Thymus (tissue), 11 donors: ENCODE measurements around the gene LENG9. TPM values are rescaled to one million over a fixed set of nuclear protein-coding genes. Genes with fewer than 3 reads are reported as not detected.

Experiments used
- DNase-seq, 9 donors: peaks; one replicate each; pipeline ENCODE4 v3.0.0-alpha.2; 2013; ENCODE audit warnings: low spot score in 9 of 9, low read depth in 6 of 9, missing footprints in 1 of 9
- H3K27ac ChIP-seq, 2 donors: one replicate each; pipeline ENCODE4 v1.5.1; 2013; ENCODE audit warnings: control low read depth in 1 of 2, low read depth in 1 of 2, low read length in 1 of 2, mild to moderate bottlenecking in 1 of 2, moderate library complexity in 1 of 2
- H3K27me3 ChIP-seq, 2 donors: one replicate each; pipeline ENCODE4 v1.5.1; 2013; ENCODE audit warnings: low read length in 1 of 2; ENCODE audit not compliant: control insufficient read depth in 2 of 2, insufficient read depth in 1 of 2
- H3K36me3 ChIP-seq, 2 donors: one replicate each; pipeline ENCODE4 v1.5.1; 2013; ENCODE audit warnings: low read length in 1 of 2, mild to moderate bottlenecking in 1 of 2, moderate library complexity in 1 of 2; ENCODE audit not compliant: control insufficient read depth in 2 of 2, insufficient read depth in 2 of 2
- H3K4me1 ChIP-seq, 2 donors: one replicate each; pipeline ENCODE4 v1.5.1; 2013; ENCODE audit warnings: low read length in 2 of 2; ENCODE audit not compliant: control insufficient read depth in 2 of 2, insufficient read depth in 2 of 2
- H3K4me3 ChIP-seq, 2 donors: one replicate each; pipeline ENCODE4 v1.5.1; 2013; ENCODE audit warnings: low read length in 2 of 2, control low read depth in 1 of 2, mild to moderate bottlenecking in 1 of 2
- H3K9me3 ChIP-seq, 2 donors: one replicate each; pipeline ENCODE4 v1.5.1; 2013; ENCODE audit warnings: low read length in 1 of 2, mild to moderate bottlenecking in 1 of 2; ENCODE audit not compliant: control insufficient read depth in 2 of 2, insufficient read depth in 1 of 2
- WGBS: extraction: QIAGEN DNeasy Blood & Tissue Kit; methylation state at CpG from one replicate; pipeline ENCODE4 v1.1.7; 2013; 5-methylcytosine and 5-hydroxymethylcytosine counted together
- polyA plus RNA-seq: library from polyadenylated mRNA; stranded (reverse); fragments of 200-250 nt; gene quantifications from one replicate; pipeline ENCODE4 v1.2.3, GENCODE V29; 2013
- total RNA-seq: library from RNA; stranded (reverse); fragments of 120-200 nt; gene quantifications from one replicate; pipeline ENCODE4 v1.2.4, GENCODE V29; 2013
- donor health status: healthy.

The LENG9 gene
- total and polyA plus RNA-seq, 2 donors: 2.1 to 2.2 TPM

DNA sequence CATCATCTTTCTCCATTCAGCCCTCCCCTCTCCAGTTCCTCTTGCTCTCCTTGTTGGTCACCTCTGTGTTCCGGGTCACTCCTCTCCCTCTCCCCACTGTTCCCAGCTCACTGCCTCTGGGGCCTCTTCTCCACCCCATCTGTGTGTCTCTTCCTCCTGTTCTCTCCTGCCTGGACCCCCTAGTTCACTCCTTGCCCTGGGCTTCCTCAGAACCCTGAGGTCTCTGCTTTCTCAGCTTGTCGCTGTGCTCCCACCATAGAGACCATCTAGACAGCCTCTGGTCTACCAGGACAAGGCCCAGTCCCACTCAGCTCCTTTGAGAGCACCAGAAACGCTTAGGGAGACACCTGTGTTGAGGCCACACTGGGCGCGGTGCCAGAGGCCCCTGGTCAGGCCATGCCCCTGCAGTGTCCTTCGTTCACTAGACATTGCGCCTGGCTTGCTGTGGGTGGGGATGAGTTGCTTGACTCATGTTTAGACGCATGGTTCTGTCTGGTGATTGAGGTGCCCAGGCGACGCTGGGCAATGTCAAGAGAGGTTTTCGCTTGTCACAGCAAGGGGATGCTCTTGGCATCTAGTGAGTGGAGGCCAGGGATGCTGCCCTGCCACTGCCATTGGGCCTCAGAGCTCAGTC is 4.8 kb downstream of the LENG9 start:
- DNase-seq: no peak
- WGBS: 94% methylated on average over 11 of the region's 11 CpGs
- H3K27ac ChIP-seq: no peak overlapping the region
- H3K27me3 ChIP-seq: peaks cover 0 to 8% of the 10 kb centered on the region in 2 donors
- H3K4me1 ChIP-seq: peaks cover 0 to 12% of the 10 kb centered on the region in 2 donors
- H3K36me3 ChIP-seq: peaks cover 78 to 85% of the 10 kb centered on the region in 2 donors
- H3K9me3 ChIP-seq: no peaks in the 10 kb centered on the region
- no peak overlapping the region for H3K4me3 ChIP-seq

DNA sequence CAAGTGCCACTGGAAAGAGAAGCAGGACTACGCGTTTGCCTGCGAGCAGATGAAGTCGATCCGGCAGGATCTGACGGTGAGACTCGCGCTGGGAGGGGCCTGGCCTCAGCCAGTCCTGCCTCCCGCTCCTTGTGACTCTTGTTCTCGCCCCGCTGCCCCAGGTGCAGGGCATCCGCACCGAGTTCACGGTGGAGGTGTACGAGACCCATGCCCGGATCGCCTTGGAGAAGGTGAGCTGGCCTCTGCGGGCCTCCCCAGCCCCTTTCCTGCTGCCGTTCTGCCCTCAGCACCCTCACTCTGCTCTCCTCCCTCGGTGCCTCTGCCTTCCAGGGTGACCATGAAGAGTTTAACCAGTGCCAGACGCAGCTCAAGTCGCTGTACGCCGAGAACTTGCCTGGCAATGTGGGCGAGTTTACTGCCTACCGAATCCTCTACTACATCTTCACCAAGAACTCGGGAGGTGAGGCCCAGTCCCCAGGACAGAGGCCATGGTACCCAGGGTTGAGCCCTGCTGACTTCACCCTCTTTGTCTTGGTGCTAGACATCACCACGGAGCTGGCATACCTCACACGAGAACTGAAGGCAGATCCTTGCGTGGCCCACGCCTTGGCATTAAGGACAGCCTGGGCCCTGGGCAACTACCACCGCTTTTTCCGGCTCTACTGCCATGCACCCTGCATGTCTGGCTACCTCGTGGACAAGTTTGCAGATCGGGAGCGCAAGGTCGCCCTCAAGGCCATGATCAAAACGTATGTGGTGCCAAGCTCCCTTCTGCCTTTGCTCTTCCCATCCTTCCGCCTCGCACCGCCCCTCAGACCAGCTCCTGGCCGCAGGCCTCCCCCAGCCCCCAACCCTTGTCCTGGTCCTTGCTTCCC is 5.6 kb downstream of the LENG9 start:
- Histone ChIP-seq H3K27ac (no peak overlapping the region), H3K9me3 (no peaks in the 10 kb centered on the region), H3K4me1 (peaks cover 0 to 8% of the 10 kb centered on the region in 2 donors), H3K27me3 (peaks cover 0 to 3% of the 10 kb centered on the region in 2 donors), H3K36me3 (peaks cover 86 to 93% of the 10 kb centered on the region in 2 donors), H3K4me3 (no peak overlapping the region)
- WGBS: 98% methylated on average over 42 of the region's 42 CpGs
- DNase-seq: no peak

DNA sequence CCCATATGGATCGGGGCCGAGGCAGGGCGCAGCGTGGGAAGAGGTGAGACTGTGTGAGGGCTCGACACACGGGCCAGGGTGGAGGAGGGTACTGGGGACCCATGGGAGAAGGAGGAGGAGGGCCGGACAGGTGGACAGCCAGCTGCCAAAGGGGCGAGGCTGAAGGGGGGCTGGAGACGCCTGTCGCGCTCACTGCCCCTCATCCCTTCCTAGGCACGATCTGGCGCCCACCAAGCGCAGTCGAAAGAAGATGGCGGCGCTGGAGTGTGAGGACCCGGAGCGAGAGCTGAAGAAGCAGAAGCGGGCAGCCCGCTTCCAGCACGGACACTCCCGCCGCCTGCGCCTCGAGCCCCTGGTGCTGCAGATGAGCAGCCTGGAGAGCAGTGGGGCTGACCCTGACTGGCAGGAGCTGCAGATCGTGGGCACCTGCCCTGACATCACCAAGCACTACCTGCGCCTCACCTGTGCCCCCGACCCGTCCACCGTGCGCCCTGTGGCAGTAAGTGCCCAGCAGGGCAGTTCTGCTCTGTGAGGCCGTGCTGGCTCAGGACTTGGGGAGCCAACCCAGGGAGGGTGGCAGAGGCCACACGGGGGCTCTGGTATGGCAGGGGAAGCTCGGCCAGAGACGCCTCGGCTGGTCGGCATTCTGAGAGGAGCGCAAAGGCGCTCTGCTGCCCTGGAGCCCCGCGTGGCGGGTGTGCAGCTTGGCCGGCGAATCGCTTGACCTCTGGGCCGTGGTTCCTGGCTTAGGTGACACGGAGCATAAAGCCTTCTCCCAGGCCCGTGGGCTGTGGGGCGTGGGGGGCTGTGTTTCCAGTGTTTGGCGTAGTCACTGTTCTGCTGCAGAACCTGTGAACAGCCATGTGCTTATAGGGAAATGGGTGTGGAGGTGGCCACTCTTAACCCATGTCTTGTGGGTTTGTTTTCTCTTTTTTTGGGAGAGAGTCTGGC is 6.9 kb downstream of the LENG9 start:
- Histone ChIP-seq H3K27me3 (no peaks in the 10 kb centered on the region), H3K9me3 (no peaks in the 10 kb centered on the region), H3K27ac (no peak overlapping the region), H3K36me3 (peaks cover 93 to 99% of the 10 kb centered on the region in 2 donors), H3K4me3 (no peak overlapping the region), H3K4me1 (no peaks in the 10 kb centered on the region)
- 96% methylated on average over 51 of the region's 51 CpGs for WGBS
- DNase-seq: no peak

DNA sequence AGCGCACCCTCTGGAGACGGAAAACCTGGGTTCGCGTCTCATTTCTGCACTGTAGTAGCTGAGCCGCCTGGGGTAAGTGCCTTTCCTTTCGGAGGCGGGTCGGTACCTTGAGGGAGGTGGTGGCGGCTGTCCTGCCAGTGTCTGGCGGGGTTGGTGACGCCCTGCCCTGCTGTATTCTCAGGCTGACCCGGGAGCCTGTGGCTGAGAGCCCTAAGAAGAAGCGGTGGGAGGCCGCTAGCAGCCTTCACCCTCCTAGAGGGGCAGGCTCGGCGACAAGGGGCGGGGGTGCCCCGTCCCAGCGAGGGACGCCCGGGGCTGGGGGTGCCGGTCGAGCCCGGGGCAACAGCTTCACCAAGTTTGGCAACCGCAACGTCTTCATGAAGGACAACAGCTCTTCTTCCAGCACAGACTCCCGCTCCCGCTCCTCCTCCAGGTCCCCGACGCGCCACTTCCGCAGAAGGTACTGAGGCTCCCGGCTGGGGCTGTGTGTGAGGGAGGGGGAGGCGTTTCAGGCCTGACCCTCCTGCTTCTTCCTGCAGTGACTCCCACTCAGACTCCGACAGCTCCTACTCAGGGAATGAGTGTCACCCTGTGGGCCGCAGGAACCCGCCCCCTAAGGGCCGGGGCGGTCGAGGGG is 7.7 kb downstream of the LENG9 start:
- H3K9me3 ChIP-seq: no peaks in the 10 kb centered on the region

DNA sequence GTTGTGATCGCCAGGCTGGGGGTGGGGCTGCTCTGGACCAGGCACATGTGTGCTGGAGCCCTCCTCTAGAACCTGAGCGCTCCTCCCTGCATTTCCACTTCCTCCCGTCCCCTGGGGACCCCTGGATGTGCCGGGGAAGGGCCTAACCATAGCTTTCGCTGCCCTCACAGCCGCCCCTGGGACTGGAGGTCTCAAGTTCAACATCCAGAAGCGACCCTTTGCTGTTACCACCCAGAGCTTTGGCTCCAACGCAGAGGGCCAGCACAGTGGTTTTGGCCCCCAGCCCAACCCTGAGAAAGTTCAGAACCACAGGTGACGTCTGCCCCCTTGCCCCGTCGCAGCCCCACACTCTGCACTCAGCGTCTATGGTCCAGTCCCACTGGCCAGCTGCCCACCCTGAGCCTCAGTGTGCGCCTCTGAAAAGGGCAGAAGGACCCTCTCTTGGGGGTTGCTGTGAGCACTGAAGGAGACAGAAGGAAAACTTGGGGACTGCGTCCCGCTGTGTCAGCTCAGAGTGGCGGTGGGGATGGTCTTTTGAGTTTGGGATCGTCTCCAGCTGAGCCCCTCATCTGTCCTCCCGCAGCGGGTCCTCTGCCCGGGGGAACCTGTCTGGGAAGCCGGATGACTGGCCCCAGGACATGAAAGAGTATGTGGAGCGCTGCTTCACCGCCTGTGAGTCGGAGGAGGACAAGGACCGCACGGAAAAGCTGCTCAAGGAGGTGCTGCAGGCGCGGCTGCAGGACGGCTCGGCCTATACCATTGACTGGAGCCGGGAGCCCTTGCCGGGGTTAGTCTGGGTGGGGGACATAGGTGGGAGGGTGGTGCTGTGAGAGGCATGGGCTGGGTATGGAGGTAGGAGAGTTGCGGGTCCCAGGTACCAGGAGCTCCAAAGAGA is 8.6 kb downstream of the LENG9 start:
- no peaks in the 10 kb centered on the region for H3K27me3 ChIP-seq
- 94% methylated on average over 33 of the region's 33 CpGs for WGBS
- no peak for DNase-seq
- peaks cover 88 to 91% of the 10 kb centered on the region in 2 donors for H3K36me3 ChIP-seq
- H3K9me3 ChIP-seq: no peaks in the 10 kb centered on the region
- H3K27ac ChIP-seq: no peak overlapping the region
- no peak overlapping the region for H3K4me3 ChIP-seq
- H3K4me1 ChIP-seq: peaks cover 9 to 14% of the 10 kb centered on the region in 2 donors

More for the DNA sequence above, 7.7 kb downstream of the LENG9 start:
- WGBS: 98% methylated on average over 40 of the region's 40 CpGs
- no peak for DNase-seq
- no peak overlapping the region for H3K27ac ChIP-seq
- H3K36me3 ChIP-seq: peaks cover 94 to 95% of the 10 kb centered on the region in 2 donors
- no peaks in the 10 kb centered on the region for H3K27me3 ChIP-seq
- H3K4me1 ChIP-seq: peaks cover 3 to 5% of the 10 kb centered on the region in 2 donors
- H3K4me3 ChIP-seq: no peak overlapping the region

- Histone ChIP-seq H3K27me3 (no peaks in the 10 kb centered on the region), H3K4me1 (peaks cover 12 to 17% of the 10 kb centered on the region in 2 donors), H3K27ac (no peak overlapping the region), H3K9me3 (no peaks in the 10 kb centered on the region), H3K4me3 (no peak overlapping the region), H3K36me3 (peaks cover 79 to 83% of the 10 kb centered on the region in 2 donors)
- no peak for DNase-seq
- WGBS: 97% methylated on average over 31 of the region's 31 CpGs
These were observed 9.4 kb downstream of the LENG9 start for GRCh38 chr19:54453921-54454780.

DNA sequence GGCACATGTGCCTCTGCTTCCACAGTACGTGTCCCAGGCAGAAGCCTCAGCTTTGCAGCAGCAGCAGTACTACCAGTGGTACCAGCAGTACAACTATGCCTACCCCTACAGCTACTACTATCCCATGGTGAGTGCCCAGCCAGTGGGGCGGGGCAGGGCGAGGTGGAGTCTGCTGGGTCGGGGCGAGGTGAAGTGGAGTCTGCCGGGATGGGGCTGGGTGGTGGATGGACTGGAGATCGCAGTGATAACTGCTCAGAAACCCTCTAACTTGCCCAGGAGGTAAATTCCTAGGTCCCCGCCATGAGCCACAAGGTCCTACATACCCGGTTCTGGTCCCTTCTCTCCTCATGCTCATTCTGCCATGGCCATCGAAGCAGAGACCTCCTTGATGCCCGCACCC is 11.0 kb downstream of the LENG9 start:
- no peak overlapping the region for H3K4me3 ChIP-seq
- H3K27me3 ChIP-seq: no peaks in the 10 kb centered on the region
- peaks cover 64 to 68% of the 10 kb centered on the region in 2 donors for H3K36me3 ChIP-seq
- peaks cover 12 to 19% of the 10 kb centered on the region in 2 donors for H3K4me1 ChIP-seq
- WGBS: 97% methylated on average over 11 of the region's 11 CpGs
- DNase-seq: no peak
- H3K27ac ChIP-seq: no peak overlapping the region
- H3K9me3 ChIP-seq: no peaks in the 10 kb centered on the region
